GM19099 (cell line): ENCODE results near the gene CHKB.
A peak's percentile ranks its signal among the peaks of the same experiment; 100 is the strongest.

Source experiments
- POLR2A ChIP-seq: IDR thresholded peaks from 3 replicates; pipeline ENCODE4 v1.6.1; 2011; ENCODE audit warnings: low read depth; ENCODE audit not compliant: insufficient read length; ENCODE audit errors: extremely low read depth

CHKB gene

DNA sequence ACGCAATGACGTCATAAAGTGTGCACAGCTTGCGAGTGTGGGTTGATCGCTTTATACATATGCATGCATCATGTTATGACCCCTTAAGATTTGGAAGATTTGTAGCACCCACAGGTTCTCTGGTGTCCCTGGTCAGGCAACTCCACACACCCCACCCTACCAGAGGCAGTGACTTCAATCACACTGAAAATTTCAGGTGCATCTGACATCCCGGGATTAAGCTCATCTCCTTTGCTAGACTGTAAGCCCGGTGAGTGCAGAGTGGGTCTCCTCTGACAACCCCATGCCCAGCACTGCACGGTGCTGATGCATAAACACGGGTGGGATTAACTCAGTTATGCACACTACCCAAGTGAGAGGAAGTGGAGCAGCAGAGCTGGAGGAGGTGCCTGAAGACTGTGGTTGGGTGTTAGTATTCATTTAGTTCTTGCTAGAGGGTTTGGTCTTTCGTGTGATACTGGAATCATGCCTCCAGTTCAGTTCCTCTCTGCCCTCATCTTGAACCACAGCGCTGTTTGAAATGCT, 38.8 kb upstream of the CHKB start:
- TF ChIP-seq POLR2A, result peak; percentile 49

DNA sequence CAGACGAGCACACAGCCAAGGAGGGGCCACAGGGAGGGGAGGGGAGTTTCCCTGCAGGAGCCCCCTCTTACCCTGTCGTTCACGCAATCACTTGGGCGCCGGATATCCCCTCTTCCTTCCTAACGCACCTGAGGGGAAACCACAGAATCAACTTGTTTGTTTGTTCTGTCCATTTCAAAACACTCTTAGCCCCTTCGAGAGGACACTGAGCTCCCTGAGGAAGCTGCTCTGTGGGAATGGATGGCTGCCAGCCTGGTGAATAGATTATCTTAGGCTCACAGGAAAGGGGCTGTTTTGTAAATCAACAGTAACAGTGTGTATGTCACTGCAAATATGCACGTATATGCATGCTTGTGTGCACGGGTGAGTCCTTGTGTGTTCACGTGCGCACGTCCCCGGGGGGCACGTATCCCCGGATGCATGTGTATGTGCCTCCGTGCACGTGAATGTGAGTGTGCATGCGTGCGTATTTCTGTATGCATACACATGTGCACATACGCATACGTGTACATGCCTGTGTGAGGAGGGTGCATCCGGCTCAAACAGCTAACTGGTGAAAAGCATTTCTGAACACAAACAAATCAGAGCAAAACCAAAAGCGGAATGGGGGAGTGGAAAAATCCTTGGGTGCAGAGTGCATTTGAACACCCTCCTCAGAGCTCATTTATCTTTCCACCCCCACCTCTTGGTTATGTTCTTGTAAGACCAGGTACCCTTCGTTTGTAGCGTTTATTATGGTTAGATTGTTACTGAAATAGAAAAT, 38.1 kb upstream of the CHKB start:
- TF ChIP-seq POLR2A, result no peak

DNA sequence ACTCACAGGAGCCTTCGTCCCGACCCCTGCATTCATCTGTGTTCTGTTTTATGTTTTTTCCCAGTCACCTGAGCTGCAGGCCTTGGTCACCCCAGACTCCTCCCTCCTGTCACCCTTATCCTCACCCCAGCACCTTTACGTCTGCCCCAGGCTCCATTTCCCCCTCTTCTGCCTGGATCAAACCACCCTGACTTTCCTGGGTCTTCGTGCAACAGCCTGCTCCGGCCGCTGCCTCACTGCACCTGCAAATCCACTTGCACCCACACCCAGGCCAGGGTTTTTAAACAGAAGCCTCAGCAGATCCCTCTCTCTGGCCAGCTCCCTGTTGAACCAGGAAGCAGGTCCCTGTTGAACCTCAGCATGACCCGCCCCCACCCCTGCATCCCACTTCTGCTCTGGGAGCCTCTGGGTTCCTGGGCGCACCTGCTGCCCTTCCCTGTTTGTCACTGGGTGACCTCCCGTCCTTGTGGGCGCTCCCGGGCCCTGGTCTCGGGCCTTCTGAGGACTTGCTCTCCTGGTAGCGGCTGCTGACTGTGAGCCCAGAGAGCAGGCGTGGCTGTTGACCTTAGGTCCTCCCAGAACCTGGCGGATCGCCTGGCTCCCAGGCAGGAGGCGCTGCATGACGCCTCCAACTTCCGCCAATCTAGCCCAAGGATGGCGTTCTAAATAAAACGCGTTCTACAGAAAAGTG, 30.8 kb upstream of the CHKB start:
- TF ChIP-seq POLR2A, result no peak

DNA sequence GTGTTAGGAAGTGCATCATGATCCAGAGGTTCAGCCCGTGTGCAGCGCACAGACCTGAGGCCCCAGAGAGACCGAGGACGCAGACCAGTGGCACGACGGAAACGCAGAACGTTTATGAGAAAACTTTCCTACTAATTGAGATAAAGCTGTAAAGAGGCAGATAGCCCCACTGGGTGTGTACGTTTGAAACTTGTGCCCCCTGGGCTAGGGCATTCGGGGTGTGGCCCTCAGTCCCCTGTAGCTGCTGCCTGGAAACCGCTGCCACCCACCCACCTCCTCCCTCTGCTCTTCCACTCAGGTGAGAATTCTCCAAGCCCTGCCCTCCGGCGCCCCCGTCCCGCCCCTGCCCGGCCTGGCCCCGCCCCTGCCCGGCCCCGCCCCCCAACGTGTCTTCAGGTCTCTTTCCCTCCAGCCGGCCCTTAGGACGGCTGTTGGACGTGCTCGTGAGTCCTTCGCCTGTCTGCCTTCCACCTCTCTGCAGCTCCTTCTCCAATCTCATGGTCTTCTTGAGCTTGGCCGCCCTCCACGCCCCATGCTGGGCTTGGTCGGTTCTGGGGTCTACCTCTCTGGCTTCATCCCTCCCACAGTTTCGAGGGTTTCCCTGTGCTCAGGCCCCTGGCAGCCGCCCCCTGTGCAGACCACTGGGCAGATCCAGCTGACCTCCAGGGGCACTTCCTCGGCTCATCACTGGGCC, 30.0 kb upstream of the CHKB start:
- TF ChIP-seq POLR2A, result no peak

DNA sequence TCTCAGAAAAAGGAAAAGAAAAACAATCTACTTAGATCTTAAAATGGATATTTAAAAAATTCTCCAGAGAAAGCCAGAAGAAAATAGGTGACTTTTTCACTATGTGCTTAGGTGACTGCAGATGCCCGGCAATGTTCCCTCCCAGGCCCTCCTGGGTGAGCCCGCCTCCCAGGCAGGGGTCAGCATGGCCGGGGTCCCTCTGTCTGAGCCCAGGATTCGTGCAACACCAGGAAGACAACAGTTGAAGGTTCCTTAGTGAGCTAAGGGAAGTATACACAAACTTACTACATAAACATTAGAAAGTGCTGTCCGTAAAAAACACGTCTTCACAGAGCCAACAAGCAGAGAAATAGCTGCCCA, 29.5 kb upstream of the CHKB start:
- TF ChIP-seq POLR2A, result no peak

DNA sequence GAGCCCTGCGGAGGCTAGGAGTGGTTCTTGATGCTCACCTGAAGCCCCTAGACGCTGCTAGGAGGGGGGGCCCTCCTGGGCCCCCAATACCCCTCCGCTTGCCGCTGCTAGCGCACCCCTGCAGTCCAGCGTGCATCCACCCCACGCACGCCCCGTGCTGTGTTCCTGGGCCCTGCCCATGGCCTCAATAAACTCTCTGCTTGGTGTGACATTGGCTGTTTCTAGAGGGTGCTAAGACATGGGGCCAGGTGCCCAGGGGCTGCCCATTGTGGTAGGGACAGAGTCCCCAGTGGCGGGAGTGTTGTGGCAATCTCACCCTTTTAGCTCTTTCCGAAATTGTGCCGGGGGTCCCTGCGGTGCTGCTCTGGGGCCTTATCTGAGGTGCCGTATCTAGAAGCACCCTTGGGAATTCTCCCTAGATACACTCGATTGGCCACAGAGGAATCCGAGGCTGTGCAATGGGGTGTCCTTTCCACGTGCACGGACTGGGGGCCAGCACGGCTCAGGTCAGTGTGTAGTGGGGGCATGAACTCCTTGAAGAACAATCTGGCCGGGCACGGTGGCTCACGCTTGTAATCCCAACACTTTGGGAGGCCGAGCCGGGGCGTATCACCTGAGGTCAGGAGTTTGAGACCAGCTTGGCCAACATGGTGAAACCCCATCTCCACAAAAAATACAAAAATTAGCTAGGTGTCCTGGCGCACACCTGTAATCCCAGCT, 28.9 kb upstream of the CHKB start:
- no peak for TF ChIP-seq POLR2A

DNA sequence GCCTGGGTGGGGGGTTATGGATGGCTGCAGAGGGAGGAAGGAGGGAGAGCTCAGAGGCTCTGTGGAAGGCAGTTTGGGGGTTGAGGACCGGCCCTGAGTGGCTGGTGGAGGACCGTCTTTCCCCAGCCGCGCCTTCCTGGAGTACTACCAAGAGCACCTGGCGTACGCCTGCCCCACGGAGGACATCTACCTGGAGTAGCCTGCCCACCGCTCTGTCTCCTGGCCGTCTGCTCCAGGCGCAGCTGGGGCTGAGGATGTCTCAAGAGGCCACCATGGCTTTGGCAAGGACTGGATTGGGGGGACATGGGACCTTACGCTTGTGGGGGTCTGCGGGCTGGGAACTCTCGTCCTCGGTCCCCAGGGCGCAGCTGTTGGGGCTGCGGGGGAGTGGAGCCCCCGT, 27.9 kb upstream of the CHKB start:
- no peak for TF ChIP-seq POLR2A

DNA sequence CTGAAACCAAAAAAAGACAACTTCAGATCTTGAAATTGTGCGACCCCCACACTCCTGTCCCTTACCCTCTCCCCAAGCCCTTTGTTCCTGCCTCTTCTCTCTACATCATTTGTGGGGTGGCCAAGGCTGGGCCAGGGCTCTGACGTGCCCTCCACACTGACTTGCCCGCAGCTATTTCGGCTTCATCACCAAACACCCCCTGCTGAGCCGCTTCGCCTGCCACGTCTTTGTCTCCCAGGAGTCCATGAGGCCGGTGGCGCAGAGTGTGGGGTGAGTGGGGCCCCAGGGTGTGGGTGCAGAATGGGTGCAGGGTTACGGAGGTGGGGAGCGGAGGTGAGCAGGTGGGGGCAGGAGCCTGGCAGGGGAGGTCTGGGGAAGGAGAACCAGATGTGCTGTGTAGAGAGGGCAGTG, 27.4 kb upstream of the CHKB start:
- no peak for TF ChIP-seq POLR2A

DNA sequence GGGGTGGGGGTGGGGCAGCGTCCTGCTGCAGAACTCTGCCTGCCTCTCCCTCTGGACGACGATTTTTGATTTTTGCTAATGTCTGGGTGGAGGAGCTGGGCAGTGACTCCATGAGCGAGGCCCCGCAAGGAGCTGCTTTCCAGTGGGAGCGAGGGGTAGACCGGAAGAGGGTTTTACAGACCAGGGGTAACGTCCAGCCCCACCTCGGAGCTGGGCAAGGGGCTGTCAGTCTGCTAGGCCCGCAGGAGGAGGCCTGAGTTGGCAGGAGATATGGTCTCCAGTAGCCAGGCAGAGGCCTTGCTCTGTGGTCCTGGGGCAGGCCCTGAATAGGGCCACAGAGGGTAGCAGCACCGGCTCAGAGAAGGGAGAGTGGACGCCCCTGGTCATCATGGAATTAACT, 26.9 kb upstream of the CHKB start:
- TF ChIP-seq POLR2A, result no peak

DNA sequence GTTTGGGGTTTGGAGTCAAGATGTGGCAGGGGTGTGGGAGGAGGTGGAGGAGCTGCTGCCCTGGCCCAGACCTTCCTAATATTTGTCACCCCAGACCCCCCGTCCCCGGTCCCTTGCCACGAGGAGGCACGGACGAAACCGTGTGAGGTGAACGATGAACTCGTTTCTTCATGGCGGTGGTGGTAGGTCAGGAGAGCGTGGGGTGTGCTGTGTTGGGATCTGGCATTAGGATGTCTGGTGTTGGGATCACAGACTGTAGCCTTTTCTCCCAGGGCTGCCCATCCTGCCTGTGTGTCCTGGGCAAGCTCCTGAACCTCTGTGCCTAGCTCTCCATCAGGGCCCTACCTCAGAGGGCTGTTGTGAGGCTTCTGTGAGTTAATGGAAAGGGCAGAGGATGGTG, 26.3 kb upstream of the CHKB start:
- TF ChIP-seq POLR2A, result no peak

DNA sequence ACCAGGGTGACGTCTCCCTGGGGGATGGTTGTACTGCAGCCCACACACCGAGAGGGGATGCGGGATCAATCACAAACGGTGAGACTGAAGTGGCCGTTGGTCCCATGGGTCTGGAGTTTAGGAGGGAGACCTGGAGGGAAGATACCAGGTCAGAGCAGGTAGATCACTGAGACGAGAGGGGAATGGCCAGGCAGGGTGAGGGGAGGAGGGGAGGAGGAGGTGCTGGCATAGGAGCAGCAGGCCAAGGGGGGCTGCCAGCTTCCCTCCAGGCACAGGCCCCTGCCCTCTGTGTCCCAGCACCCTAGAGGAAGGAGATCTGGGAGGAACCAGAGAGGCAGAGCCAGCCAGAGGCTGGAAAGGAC, 25.0 kb upstream of the CHKB start:
- no peak for TF ChIP-seq POLR2A

DNA sequence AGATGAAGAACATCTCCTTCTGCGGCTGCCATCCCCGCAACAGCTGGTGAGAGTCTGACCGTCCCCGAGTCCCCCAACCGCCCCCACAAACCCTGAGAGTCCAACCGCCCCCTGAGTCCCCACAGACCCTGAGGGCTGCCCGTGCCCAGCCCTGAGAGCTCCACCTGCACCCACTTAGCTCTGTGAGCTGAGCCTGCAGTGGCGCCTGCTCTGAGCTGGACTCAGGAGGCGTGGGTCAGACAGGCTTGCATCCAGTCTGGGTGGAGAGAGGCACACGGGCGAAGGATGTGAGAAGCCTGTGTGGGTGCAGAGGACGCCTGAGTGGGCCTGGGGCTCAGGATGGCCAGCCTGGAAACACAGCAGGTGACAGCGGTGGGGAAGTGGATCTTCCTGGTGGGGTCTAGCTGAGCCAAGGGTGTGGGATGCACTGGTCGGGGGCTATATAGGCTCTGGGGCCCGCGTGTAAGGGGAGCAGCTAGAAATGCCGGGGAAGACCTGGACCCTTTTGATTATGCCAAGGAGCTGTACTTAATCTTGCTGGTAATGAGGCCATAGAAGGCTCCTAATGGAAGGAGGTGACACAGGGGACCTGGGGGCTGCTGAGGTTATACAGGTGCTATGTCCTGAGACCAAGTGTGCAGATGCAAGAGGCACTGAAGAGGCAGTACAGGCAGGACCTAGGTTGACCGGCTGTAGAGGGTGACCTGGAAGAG, 24.5 kb upstream of the CHKB start:
- no peak for TF ChIP-seq POLR2A

DNA sequence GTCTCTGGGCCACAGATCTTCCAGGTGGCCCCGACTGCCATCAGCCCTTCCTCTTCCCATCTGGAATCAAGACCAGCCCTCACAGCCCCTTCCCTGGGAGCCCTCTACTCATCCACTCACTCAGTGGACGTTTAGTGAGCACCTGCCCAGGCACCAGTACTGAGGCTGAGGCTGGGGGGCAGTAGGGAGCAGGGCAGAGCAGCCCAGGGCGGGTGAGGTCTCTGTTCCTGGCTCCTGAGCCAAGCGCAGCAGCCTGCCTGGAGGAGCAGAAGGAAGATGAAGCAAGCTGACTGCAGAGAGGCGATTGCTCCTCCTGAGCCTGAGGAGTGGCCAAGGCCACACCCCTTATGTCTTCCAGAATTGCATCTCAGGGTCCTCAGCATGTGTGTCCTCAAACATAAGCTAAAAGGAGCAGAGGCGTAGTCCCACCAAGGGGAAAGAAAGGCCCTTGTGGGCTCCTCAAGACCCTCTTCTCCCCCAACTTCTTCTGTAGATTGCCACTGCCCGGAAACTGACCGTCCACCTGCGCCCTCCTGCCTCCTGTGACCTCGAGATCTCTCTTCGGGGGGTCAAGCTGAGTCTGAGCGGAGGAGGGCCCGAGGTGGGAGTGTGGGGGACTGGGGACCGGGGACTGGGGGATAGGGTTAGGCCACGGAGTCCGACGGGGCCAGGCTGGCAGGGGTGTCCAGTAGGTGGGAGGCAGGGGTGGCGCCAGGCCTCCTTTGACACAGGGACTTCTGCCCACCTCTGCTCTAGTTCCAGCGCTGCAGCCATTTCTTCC, 23.7 kb upstream of the CHKB start:
- TF ChIP-seq POLR2A, result no peak

DNA sequence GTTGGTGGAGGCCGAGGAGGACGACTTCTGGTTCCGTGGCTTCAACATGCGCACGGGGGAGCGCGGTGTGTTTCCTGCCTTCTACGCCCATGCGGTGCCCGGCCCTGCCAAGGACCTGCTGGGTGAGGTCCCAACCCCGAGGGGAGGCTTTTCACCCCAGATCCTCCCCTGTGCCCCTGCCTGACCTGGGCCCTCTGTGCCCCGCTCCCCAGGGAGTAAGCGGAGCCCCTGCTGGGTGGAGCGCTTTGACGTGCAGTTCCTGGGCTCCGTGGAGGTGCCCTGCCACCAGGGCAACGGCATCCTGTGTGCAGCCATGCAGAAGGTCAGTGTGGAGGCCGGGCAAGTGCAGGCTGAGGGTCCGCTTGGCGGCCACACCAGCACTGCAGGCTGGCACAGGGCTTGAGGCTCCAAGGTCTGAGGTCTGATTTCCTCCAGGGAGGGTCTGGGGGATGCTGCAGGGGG, 23.0 kb upstream of the CHKB start:
- TF ChIP-seq POLR2A, result no peak

DNA sequence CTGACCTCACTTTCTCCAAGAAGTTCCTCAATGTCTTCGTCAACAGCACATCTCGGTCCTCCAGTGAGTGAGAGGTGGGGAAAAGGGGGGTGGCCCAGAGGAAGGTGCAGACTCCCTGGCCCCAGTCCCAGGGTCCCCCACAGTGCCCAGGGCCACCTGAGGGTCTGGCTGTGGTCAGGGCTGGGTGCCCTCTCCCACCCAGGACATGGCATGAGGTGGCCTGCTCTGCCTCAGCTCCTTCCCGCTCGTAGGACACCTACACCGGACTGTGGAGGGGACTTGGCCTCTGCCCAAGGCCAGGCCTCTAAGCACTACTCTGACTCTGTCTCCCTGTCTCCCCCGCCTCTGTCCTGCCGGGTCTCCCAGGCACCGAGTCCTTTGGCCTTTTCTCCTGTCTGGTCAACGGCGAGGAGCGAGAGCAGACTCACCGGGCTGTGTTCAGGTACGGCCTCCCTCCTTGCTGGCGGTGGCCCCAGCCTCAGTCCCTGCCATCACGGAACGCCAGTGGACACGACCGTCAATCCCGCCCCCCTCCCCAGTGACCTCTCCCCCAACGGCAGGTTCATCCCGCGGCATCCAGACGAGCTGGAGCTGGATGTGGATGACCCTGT, 22.5 kb upstream of the CHKB start:
- no peak for TF ChIP-seq POLR2A
